K562 (cell line): Measurements from ENCODE around the gene APOBEC3G. TPM values are rescaled to one million over a fixed set of nuclear protein-coding genes. Genes with fewer than 3 reads are reported as not detected.
A peak's percentile ranks its signal among the peaks of the same experiment; 100 is the strongest.

Experiments
- BRCA1 ChIP-seq, 2 experiments: fragments of 450-650 bp in 1 of 2; sonication (generic) in 1 of 2; formaldehyde crosslinking in 1 of 2; IDR thresholded peaks; 2 replicates each; pipeline versions ENCODE4 v1.5.0 to v1.6.1; 2017 to 2020; ENCODE audit warnings: mild to moderate bottlenecking in 1 of 2, missing genetic modification reagents in 1 of 2
- CREB3L1 ChIP-seq: fragments of 450-650 bp; IDR thresholded peaks from 2 replicates; pipeline ENCODE4 v1.6.1; 2014; ENCODE audit warnings: low read depth, mild to moderate bottlenecking, moderate library complexity, borderline replicate concordance
- EHMT2 ChIP-seq: fragments of 450-650 bp; IDR thresholded peaks from 2 replicates; pipeline ENCODE4 v1.6.1; 2018; ENCODE audit warnings: antibody characterized with exemption
- HDAC6 ChIP-seq: IDR thresholded peaks from 2 replicates; pipeline ENCODE4 v1.6.1; 2012; ENCODE audit warnings: low read depth, mild to moderate bottlenecking, control low read depth, inconsistent platforms, low read length, moderate library complexity
- HMGXB4 ChIP-seq: sonication (generic); formaldehyde crosslinking; IDR thresholded peaks from 2 replicates; pipeline ENCODE4 v1.8.1; 2023; ENCODE audit warnings: mild to moderate bottlenecking, missing genetic modification reagents
- HNRNPL ChIP-seq: fragments of 200-400 bp; formaldehyde crosslinking; IDR thresholded peaks from 2 replicates; pipeline ENCODE4 v1.6.1; 2017; ENCODE audit warnings: low read depth, mild to moderate bottlenecking, low read length
- KLF16 ChIP-seq: IDR thresholded peaks from 2 replicates; pipeline ENCODE4 v1.6.1; 2016; ENCODE audit warnings: antibody characterized with exemption
- MNT ChIP-seq, 2 experiments: fragments of 450-650 bp; conservative IDR thresholded peaks; 2 replicates each; pipeline ENCODE4 v1.6.1; 2017; ENCODE audit warnings: mild to moderate bottlenecking in 2 of 2, moderate library complexity in 2 of 2
- NFE2 ChIP-seq: IDR thresholded peaks from 2 replicates; pipeline ENCODE4 v1.6.1; 2014; ENCODE audit warnings: antibody characterized with exemption, low read depth
- PHF8 ChIP-seq: fragments of 200-600 bp; sonication (generic); IDR thresholded peaks from 2 replicates; pipeline ENCODE4 v1.6.1; 2012; ENCODE audit warnings: mixed run types, mild to moderate bottlenecking, inconsistent platforms, low read length, moderate library complexity, borderline replicate concordance
- ZC3H8 ChIP-seq: fragments of 450-650 bp; IDR thresholded peaks from 2 replicates; pipeline ENCODE4 v1.6.1; 2017
- ZNF511 ChIP-seq: sonication (generic); formaldehyde crosslinking; IDR thresholded peaks from 2 replicates; pipeline ENCODE4 v1.8.0; 2022; ENCODE audit warnings: mild to moderate bottlenecking, missing genetic modification reagents
- ZNF696 ChIP-seq: fragments of 250-450 bp; sonication (Bioruptor Pico); conservative IDR thresholded peaks from 2 replicates; pipeline ENCODE4 v1.4.0; 2020; ENCODE audit warnings: mild to moderate bottlenecking, moderate library complexity
- ZNF740 ChIP-seq, 3 experiments: fragments of 200-800 bp in 1 of 3; sonication (Bioruptor generic) in 1 of 3; sonication (generic) in 1 of 3; formaldehyde crosslinking in 1 of 3; IDR thresholded peaks; 2 replicates each; pipeline versions ENCODE4 v1.6.1 to v1.8.0; 2016 to 2022; ENCODE audit warnings: mild to moderate bottlenecking in 2 of 3, missing compliant biosample characterization in 2 of 3, missing genetic modification characterization in 2 of 3, missing genetic modification reagents in 1 of 3
- ZNF778 ChIP-seq: fragments of 450-650 bp; formaldehyde crosslinking; IDR thresholded peaks from 2 replicates; pipeline ENCODE4 v1.4.0; 2020; ENCODE audit warnings: mild to moderate bottlenecking, moderate library complexity
- ZNF79 ChIP-seq: fragments of 250-450 bp; sonication (Bioruptor Pico); IDR thresholded peaks from 2 replicates; pipeline ENCODE4 v1.4.0; 2020; ENCODE audit warnings: low read depth, mild to moderate bottlenecking, moderate library complexity
- polyA plus RNA-seq, 8 experiments: library from polyadenylated mRNA; depleted of rRNA in 4 of 8; stranded (reverse) in 5 of 8; unstranded in 3 of 8; fragments of >200 nt; fragmentation: Nextera tagmentation in 2 of 8; fragmentation: Illumina TruSeq in 1 of 8; extraction: Ambion mirVana in 2 of 8; extraction: Trizol in 1 of 8; gene quantifications; 2 replicates each; pipeline versions ENCODE4 v1.2.1 to v1.2.3, GENCODE V29; 2011 to 2014; ENCODE audit warnings: inconsistent platforms in 1 of 8, missing spikeins in 1 of 8
- total RNA-seq, 7 experiments: library from RNA; depleted of rRNA in 6 of 7; stranded (reverse); fragments of >200 nt in 6 of 7; fragmentation: Illumina TruSeq in 2 of 7; extraction: Trizol in 2 of 7; gene quantifications; 2 replicates each; pipeline versions ENCODE4 v1.2.1 to v1.2.3, GENCODE V29; 2011 to 2021; ENCODE audit warnings: low replicate concordance in 1 of 7
- TF ChIP-seq, protein P1 (sequence below): fragments of 450-650 bp; IDR thresholded peaks from 2 replicates; pipeline ENCODE4 v1.6.1; 2017; ENCODE audit warnings: antibody characterized with exemption
- TF ChIP-seq, protein P2 (sequence below): fragments of 250-450 bp; sonication (Bioruptor Pico); IDR thresholded peaks from 2 replicates; pipeline ENCODE4 v1.8.0; 2022; ENCODE audit warnings: moderate library complexity, mild to moderate bottlenecking, inconsistent platforms

APOBEC3G gene
- total and polyA plus RNA-seq, 9 of the 15 experiments (the other 6 are each of a cell fraction or from before 2014, with no cell fraction given) = 5.2 to 20.8 (median 11.4) TPM

DNA sequence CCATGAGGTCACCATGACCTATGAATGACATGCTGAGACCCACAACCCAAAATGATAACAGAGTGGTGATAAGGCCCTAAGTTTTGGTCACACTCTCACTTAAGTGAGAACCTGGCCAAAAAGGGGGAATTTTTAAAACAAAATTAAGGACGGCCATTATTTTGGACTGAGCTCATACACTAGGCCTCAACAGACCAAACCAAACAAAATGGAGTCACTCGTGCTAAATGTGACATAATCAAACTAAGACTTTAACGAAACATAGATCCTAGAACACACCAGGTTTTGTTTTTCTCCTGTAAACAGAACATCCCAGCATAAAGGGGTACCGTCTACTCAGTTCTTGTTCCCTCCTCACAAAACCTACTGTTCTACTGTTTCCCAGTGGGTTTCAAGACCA is 31.4 kb downstream of the APOBEC3G start (continued):
- TF ChIP-seq HMGXB4 (CRISPR knock-in tag) (no peak), ZC3H8 (no peak), EHMT2 (no peak), ZNF778 (CRISPR knock-in tag) (no peak), PHF8 (no peak), HDAC6 (no peak), BRCA1 (IDR thresholded peaks at IDR 0.05) (no peak), BRCA1 (CRISPR knock-in tag; IDR thresholded peaks at IDR 0.05) (no peak), KLF16 (no peak), ZNF696 (CRISPR knock-in tag) (no peak), CREB3L1 (no peak), ZNF740 (CRISPR knock-in tag; IDR thresholded peaks at IDR 0.05) (no peak), ZNF740 (tag; IDR thresholded peaks at IDR 0.05) (peak in 1 of 2 experiments; percentile 91; a peak in 2 of 4 replicates), ZNF79 (CRISPR knock-in tag) (0 out of 2 replicates have a peak, but pooled peaks have one; percentile 65), MNT (conservative IDR thresholded peaks at IDR 0.05) (no peak), HNRNPL (no peak), NFE2 (no peak), ZNF511 (CRISPR knock-in tag) (no peak)
- TF ChIP-seq, protein P1, sequence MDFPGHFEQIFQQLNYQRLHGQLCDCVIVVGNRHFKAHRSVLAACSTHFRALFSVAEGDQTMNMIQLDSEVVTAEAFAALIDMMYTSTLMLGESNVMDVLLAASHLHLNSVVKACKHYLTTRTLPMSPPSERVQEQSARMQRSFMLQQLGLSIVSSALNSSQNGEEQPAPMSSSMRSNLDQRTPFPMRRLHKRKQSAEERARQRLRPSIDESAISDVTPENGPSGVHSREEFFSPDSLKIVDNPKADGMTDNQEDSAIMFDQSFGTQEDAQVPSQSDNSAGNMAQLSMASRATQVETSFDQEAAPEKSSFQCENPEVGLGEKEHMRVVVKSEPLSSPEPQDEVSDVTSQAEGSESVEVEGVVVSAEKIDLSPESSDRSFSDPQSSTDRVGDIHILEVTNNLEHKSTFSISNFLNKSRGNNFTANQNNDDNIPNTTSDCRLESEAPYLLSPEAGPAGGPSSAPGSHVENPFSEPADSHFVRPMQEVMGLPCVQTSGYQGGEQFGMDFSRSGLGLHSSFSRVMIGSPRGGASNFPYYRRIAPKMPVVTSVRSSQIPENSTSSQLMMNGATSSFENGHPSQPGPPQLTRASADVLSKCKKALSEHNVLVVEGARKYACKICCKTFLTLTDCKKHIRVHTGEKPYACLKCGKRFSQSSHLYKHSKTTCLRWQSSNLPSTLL = no peak
- TF ChIP-seq, protein P2, sequence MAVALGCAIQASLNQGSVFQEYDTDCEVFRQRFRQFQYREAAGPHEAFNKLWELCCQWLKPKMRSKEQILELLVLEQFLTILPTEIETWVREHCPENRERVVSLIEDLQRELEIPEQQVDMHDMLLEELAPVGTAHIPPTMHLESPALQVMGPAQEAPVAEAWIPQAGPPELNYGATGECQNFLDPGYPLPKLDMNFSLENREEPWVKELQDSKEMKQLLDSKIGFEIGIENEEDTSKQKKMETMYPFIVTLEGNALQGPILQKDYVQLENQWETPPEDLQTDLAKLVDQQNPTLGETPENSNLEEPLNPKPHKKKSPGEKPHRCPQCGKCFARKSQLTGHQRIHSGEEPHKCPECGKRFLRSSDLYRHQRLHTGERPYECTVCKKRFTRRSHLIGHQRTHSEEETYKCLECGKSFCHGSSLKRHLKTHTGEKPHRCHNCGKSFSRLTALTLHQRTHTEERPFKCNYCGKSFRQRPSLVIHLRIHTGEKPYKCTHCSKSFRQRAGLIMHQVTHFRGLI = peak; percentile 88
